CD4-positive, alpha-beta T cell treated with Interleukin-6 at 100 ng/mL for 8 hours (primary cell): ENCODE results near the gene ERI3.

ENCODE experiments used
- DNase-seq: peaks from one replicate; pipeline ENCODE4 v3.0.0-alpha.2; 2020; ENCODE audit warnings: mixed read lengths, low spot score

Gene ERI3

DNA sequence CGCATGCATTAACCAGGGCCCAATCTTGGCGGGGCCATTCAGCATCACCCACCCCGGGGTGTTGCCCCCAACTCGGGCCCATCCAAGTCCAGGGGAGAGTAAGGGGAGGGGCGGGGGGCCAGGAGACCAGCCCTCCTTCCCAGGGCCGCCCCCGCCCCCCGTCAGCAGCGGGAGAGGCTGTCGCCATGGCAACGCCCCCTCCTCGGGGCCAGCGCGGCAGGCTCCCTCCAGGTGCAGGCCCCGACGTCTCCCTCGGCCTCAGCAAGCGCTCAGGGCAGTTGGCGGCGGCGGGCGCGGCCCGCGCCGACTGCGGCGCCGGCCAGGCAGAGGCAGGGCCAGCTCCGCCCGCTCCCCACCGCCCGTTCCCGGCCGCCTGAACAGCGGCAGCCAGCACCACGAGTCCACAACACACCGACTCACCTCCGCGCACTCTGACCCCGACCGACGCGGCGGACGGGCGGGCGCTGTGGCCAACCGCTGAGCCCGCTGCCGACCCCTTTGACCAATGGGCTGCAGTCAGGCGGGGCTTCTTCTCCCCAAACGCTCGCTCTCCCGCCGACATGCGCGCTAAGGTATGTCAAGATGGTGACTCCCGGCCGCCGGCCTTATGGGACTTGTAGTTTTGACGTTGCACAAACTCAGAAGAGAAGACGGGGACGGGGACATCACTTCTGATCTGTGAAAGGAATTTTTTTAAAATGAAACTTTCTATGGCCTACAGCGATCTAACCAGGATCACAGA lies at the start of gene ERI3:
Gene ERI3 (minus strand): TSS at position 418 of the 742 bp plus-strand sequence. CDS start 231 bp downstream, at position 187.
- peak; percentile 96 for DNase-seq

- no peak for DNase-seq
Measured at GRCh38 chr1:44401256-44402228, 46.5 kb upstream of the ERI3 start.

DNA sequence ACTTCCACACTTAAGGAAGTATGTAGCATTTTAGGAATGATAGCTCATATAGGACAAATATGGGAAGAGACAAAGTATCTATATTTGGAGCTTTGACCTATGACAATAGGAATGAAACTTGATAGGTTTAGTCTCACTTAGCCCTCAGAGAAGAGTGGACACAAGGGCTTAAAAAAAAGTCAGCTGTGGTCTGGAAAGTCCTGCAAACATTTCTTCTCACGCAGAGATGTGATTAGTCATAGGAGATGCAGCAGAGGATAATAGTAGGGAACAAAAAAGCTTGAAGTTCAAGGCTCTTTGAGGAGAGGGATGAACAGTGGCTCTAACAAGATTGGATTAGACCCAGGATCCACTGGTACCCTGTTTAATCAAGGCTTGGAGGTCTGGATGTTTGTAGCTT lies 35.2 kb upstream of the ERI3 start:
- DNase-seq, result no peak

GRCh38 chr1:44389437-44389836 lies 34.4 kb upstream of the ERI3 start:
- DNase-seq, result no peak

- DNase-seq, result no peak
Measured at GRCh38 chr1:44388551-44388950, 33.5 kb upstream of the ERI3 start.

- no peak for DNase-seq
Measured at GRCh38 chr1:44380666-44381177, 25.7 kb upstream of the ERI3 start.

DNA sequence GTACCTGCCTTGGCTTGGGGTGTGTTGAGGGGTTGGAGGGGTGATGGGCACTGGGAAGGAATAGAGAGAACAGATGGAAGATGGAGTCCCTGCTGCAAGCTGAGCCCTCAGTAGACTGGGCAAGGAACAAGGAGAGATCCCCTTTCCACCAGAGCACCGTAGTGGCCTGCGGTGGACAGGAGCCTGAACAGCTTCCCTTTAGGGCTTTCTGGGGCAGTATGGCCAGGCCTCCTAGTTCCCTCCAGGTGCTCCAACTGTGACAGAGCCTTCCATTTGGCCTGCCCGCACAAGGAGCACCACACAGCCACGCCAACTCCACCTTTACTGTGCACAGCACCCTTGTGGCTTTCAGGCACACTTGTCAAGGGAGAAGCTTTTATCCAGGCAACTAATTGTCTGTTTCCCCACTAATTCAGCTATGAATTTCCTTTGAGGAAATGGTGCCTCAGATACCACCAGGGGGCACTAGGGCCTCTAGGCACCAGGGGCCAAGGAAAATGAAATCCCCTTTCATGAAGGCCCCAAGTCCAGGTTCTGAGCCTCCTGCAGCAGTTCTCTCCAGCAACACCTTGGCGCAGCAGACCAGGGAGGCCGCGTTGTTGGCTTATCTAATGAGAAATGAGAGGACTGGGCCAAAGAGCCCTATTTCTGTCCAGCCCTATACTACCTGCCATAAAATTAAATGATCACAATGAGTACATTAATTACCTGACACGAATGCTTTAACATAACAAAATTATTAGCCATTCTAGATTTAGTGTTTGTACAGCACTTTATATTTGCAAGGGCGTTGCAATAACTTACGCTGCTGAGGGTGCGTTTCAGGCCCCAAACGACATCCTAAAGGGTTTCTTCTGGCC lies 23.1 kb upstream of the ERI3 start:
- peak; percentile 21 for DNase-seq

DNA sequence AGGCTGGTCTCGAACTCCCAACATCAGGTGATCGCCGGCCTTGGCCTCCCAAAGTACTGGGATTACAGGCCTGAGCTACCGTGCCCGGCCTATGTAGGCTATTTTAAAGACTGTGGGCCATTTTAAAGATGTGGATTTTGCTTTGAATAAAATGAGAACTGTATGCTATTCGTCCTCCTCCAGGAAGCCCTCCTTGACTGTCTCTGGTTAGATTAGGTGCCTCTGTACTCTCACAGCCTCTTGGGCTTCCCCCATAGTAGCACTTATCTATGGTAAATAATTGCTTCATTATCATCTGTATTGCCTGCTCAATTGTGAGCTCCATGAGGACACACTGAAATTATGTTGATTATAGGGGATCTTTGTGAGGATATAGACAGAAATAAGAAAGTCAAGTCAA lies 20.5 kb upstream of the ERI3 start:
- DNase-seq, result no peak

GRCh38 chr1:44371206-44371605 lies 16.1 kb upstream of the ERI3 start:
- DNase-seq, result no peak

DNA sequence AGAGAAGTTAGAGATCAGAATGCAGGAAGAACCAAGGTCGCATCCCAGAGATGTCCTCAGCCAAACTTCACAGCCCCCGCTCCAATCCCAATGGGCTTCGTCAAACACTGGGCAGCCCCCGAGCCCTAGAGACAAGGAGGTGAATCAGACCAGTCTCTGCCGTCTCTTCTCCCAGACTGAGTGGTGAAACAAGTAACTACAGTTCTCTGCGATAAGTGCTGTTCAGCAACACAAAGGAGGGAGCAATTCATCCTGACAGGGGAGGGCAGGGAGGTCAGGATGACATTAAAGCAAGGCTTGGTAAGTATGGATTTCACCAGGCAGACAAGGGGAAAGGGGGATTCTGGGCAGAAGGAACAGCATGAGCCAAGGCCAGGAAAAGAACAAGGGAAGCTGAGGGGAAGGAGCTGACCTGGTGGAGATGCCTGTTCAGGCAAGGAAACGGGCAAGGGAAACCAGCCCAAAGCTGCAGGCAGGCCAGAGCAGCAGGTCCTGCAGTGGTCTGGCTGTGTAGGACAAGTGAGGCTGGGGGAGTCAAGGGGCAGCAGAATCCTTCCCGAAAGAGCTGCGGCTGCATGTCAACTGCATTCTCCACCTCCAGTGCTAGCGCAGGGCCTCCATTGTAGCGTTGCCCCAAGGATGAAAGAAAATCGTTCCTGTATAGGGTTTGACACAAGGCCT lies 13.6 kb upstream of the ERI3 start:
- no peak for DNase-seq

- no peak for DNase-seq
Measured at GRCh38 chr1:44367944-44368343, 12.9 kb upstream of the ERI3 start.

DNA sequence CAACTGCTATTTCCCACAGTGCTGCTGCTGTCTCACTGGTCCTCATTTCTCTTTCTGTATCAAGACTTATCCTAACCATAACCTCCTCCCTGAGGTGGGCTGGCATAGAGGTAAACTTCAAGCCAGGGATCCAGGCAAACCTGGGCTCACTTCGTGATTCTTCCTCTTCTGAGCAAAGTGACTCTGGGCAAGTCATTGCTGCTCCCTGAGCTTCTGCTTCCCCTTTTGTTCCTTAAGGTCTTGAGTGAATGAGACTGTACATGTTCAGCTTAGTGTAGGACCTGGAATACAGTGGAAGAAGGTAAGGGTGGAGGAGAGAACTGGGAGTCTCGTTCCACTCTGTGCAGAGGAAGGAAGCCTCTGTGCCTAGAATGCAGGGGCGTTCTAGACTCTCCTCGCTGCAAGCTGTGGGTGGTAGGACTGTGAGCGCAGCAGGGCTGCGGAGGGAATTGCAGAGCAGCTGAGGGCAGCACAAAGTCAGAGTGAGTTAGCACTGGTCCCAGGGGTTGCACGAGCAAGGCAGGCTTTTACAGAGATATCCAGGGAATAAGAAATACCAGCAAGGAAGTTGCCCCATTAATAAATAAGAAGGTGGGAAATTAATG lies 11.4 kb upstream of the ERI3 start:
- no peak for DNase-seq

DNA sequence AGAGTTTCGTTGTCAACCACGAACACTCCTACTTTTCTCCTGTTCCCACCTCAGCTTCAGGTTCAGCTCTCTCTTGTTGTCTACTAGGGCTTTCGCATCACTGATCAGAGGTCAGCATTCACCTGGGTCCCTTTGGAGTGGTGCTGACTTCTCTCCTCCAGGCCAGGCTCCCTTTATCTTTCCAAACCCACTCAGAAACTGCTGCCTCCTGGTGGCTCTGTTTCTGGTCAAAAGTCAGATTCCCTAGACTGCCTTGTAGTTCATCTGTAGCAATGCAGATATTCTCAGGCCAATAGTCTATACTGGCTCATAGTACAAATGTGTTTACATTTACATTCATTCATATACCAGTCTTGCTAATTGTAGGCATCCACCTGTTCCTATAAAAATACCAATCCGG lies 6.4 kb upstream of the ERI3 start:
- no peak for DNase-seq

- no peak for DNase-seq
Measured at GRCh38 chr1:44359234-44359935, 4.3 kb upstream of the ERI3 start.

DNA sequence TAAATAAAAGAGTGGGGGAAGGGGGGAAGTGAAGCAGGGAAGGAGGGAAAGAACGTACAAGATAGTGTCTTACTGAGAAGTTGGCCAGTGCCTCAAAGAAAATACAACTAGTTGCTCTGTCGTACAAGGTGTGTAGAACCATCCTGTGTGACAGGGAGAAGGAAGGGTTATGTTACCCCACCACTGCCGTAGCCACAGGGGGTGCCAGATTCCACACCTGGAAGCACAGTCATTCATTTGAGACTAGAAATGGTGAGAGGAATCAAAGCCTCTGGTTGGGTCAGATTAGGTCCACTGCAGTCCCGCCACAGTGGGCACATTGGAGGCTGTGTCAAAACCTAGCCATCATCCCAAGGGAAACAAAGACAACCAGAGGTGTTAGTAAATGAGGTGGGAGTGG lies 2.7 kb upstream of the ERI3 start:
- no peak for DNase-seq

GRCh38 chr1:44355582-44356305 lies 687 bp upstream of the ERI3 start:
- DNase-seq, result no peak

GRCh38 chr1:44354268-44354839 lies 703 bp downstream of the ERI3 start:
- no peak for DNase-seq

DNA sequence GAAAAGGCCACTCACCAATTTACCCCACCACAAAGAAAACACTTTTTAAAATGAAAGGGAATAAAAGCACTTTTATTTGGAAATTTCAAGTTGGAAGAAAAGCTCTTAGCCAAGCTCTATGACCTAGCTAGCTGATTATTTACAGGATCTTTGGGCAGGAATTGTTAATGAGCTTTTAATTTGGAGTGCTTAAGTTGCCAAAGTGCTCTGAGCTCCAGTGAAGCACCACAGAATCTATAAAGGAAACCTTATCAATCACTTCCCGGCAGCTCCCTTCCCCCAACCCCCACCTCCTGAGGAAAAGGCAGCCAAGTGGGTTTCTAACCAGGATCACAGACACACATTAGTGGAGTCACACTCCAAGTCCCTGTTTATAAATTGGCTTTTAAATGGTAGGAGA lies 1.5 kb downstream of the ERI3 start:
- no peak for DNase-seq

DNA sequence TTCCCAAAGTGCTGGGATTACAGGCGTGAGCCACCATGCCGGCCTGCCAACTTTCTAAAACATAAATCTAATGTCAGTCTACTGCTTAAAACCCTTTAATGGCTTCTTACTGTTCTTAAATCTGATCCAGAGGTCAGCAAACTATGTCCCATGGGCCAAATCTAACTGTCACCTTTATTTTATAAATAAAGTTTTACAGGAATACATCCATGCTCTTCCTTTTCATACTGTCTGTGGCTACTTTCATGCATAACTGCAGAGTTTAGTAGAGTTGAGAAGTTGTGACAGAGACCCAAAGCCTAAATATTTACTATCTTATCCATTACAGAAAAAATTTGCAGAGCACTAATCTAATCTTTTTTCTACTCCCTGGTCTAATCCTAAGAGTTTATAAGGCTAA lies 3.8 kb downstream of the ERI3 start:
- no peak for DNase-seq
